Lower lobe of right lung (tissue), 2 donors: Measurements from ENCODE around the gene PTPRN2. TPM values are rescaled to one million over a fixed set of nuclear protein-coding genes. Genes with fewer than 3 reads are reported as not detected.

Source experiments
- ATAC-seq, 2 donors: fragments of 200-7000 bp; cut with Tn5 transposase; one replicate each; pipeline ENCODE4 v1.9.1; 2020 to 2022; ENCODE audit warnings: mild to moderate bottlenecking in 2 of 2, moderate library complexity in 2 of 2
- DNase-seq: peaks from one replicate; pipeline ENCODE4 v3.0.0-alpha.2; 2020
- H3K27ac ChIP-seq: fragments of 200-600 bp; one replicate; pipeline ENCODE4 v1.8.0; 2022
- H3K27me3 ChIP-seq: fragments of 200-600 bp; one replicate; pipeline ENCODE4 v1.8.0; 2022; ENCODE audit warnings: low read depth
- H3K36me3 ChIP-seq: fragments of 200-600 bp; one replicate; pipeline ENCODE4 v1.8.0; 2022; ENCODE audit warnings: mild to moderate bottlenecking
- H3K4me1 ChIP-seq: fragments of 200-600 bp; one replicate; pipeline ENCODE4 v1.8.0; 2022
- H3K4me3 ChIP-seq: fragments of 200-600 bp; one replicate; pipeline ENCODE4 v1.8.0; 2022; ENCODE audit warnings: mild to moderate bottlenecking
- H3K9me3 ChIP-seq: fragments of 200-600 bp; one replicate; pipeline ENCODE4 v1.8.0; 2022
- CTCF ChIP-seq: fragments of 200-600 bp; IDR thresholded peaks from one replicate; pipeline ENCODE4 v1.8.0; 2022; ENCODE audit warnings: antibody characterized with exemption, mild to moderate bottlenecking
- intact Hi-C: fragments of 100-400 bp; cut with DNase I; formaldehyde crosslinking; loops from one replicate; pipeline ENCODE4 v1.11.0; 2022
- total RNA-seq: library from RNA; stranded (reverse); fragmentation: NEBNext Ultra II Directional; extraction: Animal tissue kit (Norgen Biotek cat#: 25700); gene quantifications from one replicate; pipeline ENCODE4 v1.2.1, GENCODE V29; 2021
- donor health status: DM: no; HTN: yes; CAD: no; lungs with severe emphysema.

PTPRN2 gene
- total RNA-seq, 1 donor from 2014 or later = 6.8 TPM

GRCh38 chr7:158602041-158602440 is 14.4 kb upstream of the PTPRN2 start:
- TF ChIP-seq CTCF = no peak
- DNase-seq (no peak), ATAC-seq (no peak)
- Histone ChIP-seq H3K27me3 (no peaks in the 10 kb centered on the region), H3K4me1 (no peaks in the 10 kb centered on the region), H3K4me3 (no peak overlapping the region), H3K27ac (no peak overlapping the region), H3K36me3 (no peaks in the 10 kb centered on the region), H3K9me3 (no peaks in the 10 kb centered on the region)
- intact Hi-C loops = no loop called here

- no peak overlapping the region for H3K27ac ChIP-seq
- no peaks in the 10 kb centered on the region for H3K27me3 ChIP-seq
- no peaks in the 10 kb centered on the region for H3K4me1 ChIP-seq
- H3K4me3 ChIP-seq = no peak overlapping the region
- ATAC-seq (no peak), DNase-seq (no peak)
- no peak for TF ChIP-seq CTCF
- no peaks in the 10 kb centered on the region for H3K9me3 ChIP-seq
- intact Hi-C loops = no loop called here
- H3K36me3 ChIP-seq = no peaks in the 10 kb centered on the region
These were observed 13.5 kb upstream of the PTPRN2 start for GRCh38 chr7:158601090-158601489.

GRCh38 chr7:158596745-158597144 is 9.1 kb upstream of the PTPRN2 start:
- no peaks in the 10 kb centered on the region for H3K36me3 ChIP-seq
- DNase-seq (no peak), ATAC-seq (no peak)
- H3K4me3 ChIP-seq = no peak overlapping the region
- H3K4me1 ChIP-seq = no peaks in the 10 kb centered on the region
- TF ChIP-seq CTCF = no peak
- H3K9me3 ChIP-seq = no peaks in the 10 kb centered on the region
- no peak overlapping the region for H3K27ac ChIP-seq
- intact Hi-C loops = no loop called here
- H3K27me3 ChIP-seq = no peaks in the 10 kb centered on the region

DNA sequence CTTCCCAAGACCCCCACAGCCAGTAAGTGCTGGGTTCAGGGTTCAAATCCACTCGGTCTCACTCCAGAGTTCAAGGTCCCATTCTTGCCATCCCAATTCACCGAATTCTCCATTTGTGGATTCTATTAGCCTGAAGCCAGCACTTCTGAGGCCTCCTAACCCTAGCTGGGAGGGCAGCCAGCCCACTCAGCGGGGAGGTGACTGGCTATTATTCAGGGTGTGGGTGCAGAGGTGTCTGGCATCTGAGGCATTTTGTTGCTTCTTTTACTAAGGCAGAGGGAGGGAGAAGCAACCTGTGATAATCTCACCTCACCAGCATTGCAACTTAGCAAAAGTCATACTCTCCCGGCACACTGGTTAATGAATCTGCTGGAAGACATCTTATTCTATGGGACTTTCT is 8.7 kb upstream of the PTPRN2 start:
- no peaks in the 10 kb centered on the region for H3K4me1 ChIP-seq
- ATAC-seq = no peak
- no peaks in the 10 kb centered on the region for H3K36me3 ChIP-seq
- intact Hi-C loops = no loop called here
- no peak for TF ChIP-seq CTCF
- H3K27ac ChIP-seq = no peak overlapping the region
- no peaks in the 10 kb centered on the region for H3K9me3 ChIP-seq
- H3K27me3 ChIP-seq = no peaks in the 10 kb centered on the region
- DNase-seq = no peak
- H3K4me3 ChIP-seq = no peak overlapping the region

GRCh38 chr7:158595068-158595467 is 7.4 kb upstream of the PTPRN2 start:
- no peaks in the 10 kb centered on the region for H3K27me3 ChIP-seq
- no peaks in the 10 kb centered on the region for H3K36me3 ChIP-seq
- H3K4me3 ChIP-seq = no peak overlapping the region
- H3K4me1 ChIP-seq = no peaks in the 10 kb centered on the region
- H3K9me3 ChIP-seq = no peaks in the 10 kb centered on the region
- TF ChIP-seq CTCF = no peak
- ATAC-seq (peak; percentile 57 to 74), DNase-seq (no peak)
- intact Hi-C loops = no loop called here
- H3K27ac ChIP-seq = no peak overlapping the region

DNA sequence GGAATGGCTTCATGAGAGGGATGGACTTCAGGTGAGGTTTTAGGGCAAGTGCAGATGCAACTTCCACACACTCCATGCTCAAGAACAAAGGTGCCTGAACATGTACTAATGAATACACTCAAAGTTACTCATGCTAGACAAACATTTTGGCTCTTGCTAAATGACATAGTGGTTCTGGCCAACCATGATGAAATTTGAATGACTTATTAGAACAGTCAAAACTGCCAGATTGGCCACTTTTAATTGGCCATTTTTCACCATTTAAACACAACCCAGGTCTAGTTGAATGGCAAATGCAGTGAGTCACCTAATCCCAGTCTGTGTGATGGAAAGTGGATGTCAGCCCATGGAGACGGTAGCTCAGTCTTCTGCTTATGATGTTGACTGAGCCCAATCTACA is 4.9 kb upstream of the PTPRN2 start:
- DNase-seq (no peak), ATAC-seq (no peak)
- intact Hi-C loops = no loop called here
- H3K4me1 ChIP-seq = no peaks in the 10 kb centered on the region
- H3K36me3 ChIP-seq = no peaks in the 10 kb centered on the region
- no peaks in the 10 kb centered on the region for H3K9me3 ChIP-seq
- H3K27ac ChIP-seq = no peak overlapping the region
- H3K4me3 ChIP-seq = no peak overlapping the region
- TF ChIP-seq CTCF = no peak
- H3K27me3 ChIP-seq = peaks cover 9% of the 10 kb centered on the region
